ENCODE results near the gene RHO.

The RHO gene

DNA sequence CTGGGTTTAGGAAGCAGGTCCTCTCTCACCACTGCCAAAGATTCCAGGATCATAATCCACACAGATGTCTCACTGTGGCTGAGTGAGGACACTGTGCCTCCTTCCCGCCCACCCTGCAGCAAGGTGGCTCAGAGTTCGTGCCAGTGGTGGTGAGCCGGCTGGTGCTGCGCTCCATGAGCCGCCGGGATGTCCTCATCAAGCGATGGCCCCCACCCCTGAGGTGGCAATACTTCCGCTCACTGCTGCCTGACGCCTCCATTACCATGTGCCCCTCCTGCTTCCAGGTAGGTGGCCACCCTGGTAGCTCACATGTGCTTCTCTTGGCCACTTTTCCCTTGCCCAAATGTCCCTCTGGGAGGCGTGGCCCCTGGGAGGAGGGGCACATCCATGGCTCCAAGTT lies 9.0 kb upstream of the RHO start:
- Histone ChIP-seq H3K36me3 (ENCODE audit: control insufficient read depth in 2 of 2, insufficient read depth in 2 of 2, low read length in 2 of 2) (peaks cover 0 to 14% of the 10 kb centered on the region in 2 donors), H3K9me3 (ENCODE audit: control insufficient read depth in 2 of 2, low read length in 2 of 2) (no peaks in the 10 kb centered on the region), H3K9ac (ENCODE audit: low read depth in 1 of 2, low read length in 2 of 2) (no peak overlapping the region), H3K4me3 (ENCODE audit: low read length in 2 of 2) (no peak overlapping the region), H3K27ac (ENCODE audit: low read depth in 2 of 2, low read length in 2 of 2) (no peak overlapping the region), H3K27me3 (ENCODE audit: control insufficient read depth in 2 of 2, insufficient read depth in 2 of 2, low read length in 2 of 2) (no peaks in the 10 kb centered on the region), H3K4me1 (ENCODE audit: control insufficient read depth in 2 of 2, insufficient read depth in 2 of 2, low read length in 2 of 2) (no peaks in the 10 kb centered on the region)

DNA sequence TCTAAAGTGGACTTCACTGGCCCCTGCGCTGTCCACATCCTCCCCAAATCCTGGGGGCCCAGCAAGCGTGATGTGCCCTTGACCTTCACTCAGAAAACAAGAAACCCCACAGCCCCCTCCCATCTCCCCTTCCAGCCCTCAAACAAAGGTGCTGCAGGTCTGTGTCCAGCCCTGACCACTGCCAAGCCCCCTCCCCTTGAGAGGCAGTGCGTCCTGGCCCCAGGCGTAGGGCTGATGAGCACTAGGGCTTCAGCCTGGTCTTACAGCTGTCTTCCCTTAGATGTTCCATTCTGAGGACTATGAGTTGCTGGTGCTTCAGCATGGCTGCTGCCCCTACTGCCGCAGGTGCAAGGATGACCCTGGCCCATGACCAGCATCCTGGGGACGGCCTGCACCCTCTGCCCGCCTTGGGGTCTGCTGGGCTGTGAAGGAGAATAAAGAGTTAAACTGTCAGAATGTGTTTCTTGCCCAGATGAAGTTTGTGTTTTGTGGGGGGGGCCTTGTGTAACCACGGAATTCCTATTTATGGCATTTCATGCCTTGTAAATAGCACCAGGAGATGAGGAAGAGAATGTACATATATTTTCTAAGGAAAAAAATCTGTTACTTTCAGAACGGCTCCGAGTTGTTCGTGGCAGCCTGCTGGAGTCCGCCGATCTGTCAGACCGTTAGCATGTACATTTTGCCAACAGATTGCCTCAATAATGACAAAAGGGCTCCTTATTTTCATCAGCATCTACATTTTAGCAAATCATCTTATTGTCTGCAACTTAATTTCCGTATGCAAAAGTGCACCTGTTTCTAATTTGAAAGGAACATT lies 8.3 kb upstream of the RHO start:
- Histone ChIP-seq H3K36me3 (ENCODE audit: control insufficient read depth in 2 of 2, insufficient read depth in 2 of 2, low read length in 2 of 2) (peaks cover 0 to 9% of the 10 kb centered on the region in 2 donors), H3K9me3 (ENCODE audit: control insufficient read depth in 2 of 2, low read length in 2 of 2) (no peaks in the 10 kb centered on the region), H3K27me3 (ENCODE audit: control insufficient read depth in 2 of 2, insufficient read depth in 2 of 2, low read length in 2 of 2) (no peaks in the 10 kb centered on the region), H3K27ac (ENCODE audit: low read depth in 2 of 2, low read length in 2 of 2) (no peak overlapping the region), H3K4me3 (ENCODE audit: low read length in 2 of 2) (no peak overlapping the region), H3K4me1 (ENCODE audit: control insufficient read depth in 2 of 2, insufficient read depth in 2 of 2, low read length in 2 of 2) (no peaks in the 10 kb centered on the region), H3K9ac (ENCODE audit: low read depth in 1 of 2, low read length in 2 of 2) (no peak overlapping the region)

DNA sequence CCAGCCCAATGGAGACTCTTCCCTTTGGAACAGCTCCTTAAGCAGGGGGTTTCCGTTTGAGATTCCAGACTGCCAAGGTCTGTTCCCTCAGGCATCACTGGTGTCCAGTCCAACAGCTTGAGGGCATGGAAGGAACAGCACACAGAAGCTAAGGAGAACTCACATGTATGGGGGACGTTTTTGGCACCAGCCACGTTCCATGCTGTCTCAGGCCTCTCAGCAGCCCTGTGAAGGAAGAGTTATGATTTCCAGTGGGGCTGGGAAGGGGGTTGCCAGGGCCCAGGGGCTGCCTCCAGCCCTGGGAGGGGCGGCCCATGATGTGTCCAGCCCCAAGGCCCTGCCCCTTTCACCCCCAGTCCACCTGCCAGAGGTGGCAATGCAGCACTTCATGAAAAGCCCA lies 7.5 kb upstream of the RHO start:
- no peak overlapping the region for H3K9ac ChIP-seq (ENCODE audit: low read depth in 1 of 2, low read length in 2 of 2)
- H3K9me3 ChIP-seq (ENCODE audit: control insufficient read depth in 2 of 2, low read length in 2 of 2) = no peaks in the 10 kb centered on the region
- H3K36me3 ChIP-seq (ENCODE audit: control insufficient read depth in 2 of 2, insufficient read depth in 2 of 2, low read length in 2 of 2) = peaks cover 0 to 9% of the 10 kb centered on the region in 2 donors
- H3K4me3 ChIP-seq (ENCODE audit: low read length in 2 of 2) = no peak overlapping the region
- no peak overlapping the region for H3K27ac ChIP-seq (ENCODE audit: low read depth in 2 of 2, low read length in 2 of 2)
- no peaks in the 10 kb centered on the region for H3K27me3 ChIP-seq (ENCODE audit: control insufficient read depth in 2 of 2, insufficient read depth in 2 of 2, low read length in 2 of 2)
- no peaks in the 10 kb centered on the region for H3K4me1 ChIP-seq (ENCODE audit: control insufficient read depth in 2 of 2, insufficient read depth in 2 of 2, low read length in 2 of 2)

DNA sequence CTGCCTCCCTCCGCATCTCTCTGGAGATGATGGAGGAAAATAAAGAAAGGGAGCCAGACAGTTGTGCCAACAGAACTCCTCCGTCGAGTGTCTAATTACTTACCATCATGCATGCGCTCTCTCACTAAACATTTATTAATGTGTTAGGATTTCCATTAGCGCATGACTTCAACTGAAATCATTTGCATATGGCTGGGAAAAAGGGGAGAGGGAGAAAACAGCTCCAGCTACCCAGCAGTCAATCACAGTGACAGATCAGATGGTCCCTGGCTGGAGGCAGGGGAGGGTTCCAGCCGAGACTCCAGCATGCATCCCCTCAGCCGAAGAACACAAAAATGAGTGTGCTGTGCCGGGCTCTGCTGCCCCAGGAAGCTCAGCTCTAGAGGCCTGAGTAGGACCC lies 6.8 kb upstream of the RHO start:
- Histone ChIP-seq H3K36me3 (ENCODE audit: control insufficient read depth in 2 of 2, insufficient read depth in 2 of 2, low read length in 2 of 2) (peaks cover 0 to 9% of the 10 kb centered on the region in 2 donors), H3K27ac (ENCODE audit: low read depth in 2 of 2, low read length in 2 of 2) (no peak overlapping the region), H3K4me1 (ENCODE audit: control insufficient read depth in 2 of 2, insufficient read depth in 2 of 2, low read length in 2 of 2) (no peaks in the 10 kb centered on the region), H3K9me3 (ENCODE audit: control insufficient read depth in 2 of 2, low read length in 2 of 2) (no peaks in the 10 kb centered on the region), H3K9ac (ENCODE audit: low read depth in 1 of 2, low read length in 2 of 2) (no peak overlapping the region), H3K4me3 (ENCODE audit: low read length in 2 of 2) (no peak overlapping the region), H3K27me3 (ENCODE audit: control insufficient read depth in 2 of 2, insufficient read depth in 2 of 2, low read length in 2 of 2) (no peaks in the 10 kb centered on the region)

GRCh38 chr3:129522953-129523352 lies 5.5 kb upstream of the RHO start:
- H3K27me3 ChIP-seq (ENCODE audit: control insufficient read depth in 2 of 2, insufficient read depth in 2 of 2, low read length in 2 of 2) = no peaks in the 10 kb centered on the region
- H3K4me3 ChIP-seq (ENCODE audit: low read length in 2 of 2) = no peak overlapping the region
- H3K4me1 ChIP-seq (ENCODE audit: control insufficient read depth in 2 of 2, insufficient read depth in 2 of 2, low read length in 2 of 2) = no peaks in the 10 kb centered on the region
- peaks cover 0 to 3% of the 10 kb centered on the region in 2 donors for H3K36me3 ChIP-seq (ENCODE audit: control insufficient read depth in 2 of 2, insufficient read depth in 2 of 2, low read length in 2 of 2)
- H3K9me3 ChIP-seq (ENCODE audit: control insufficient read depth in 2 of 2, low read length in 2 of 2) = no peaks in the 10 kb centered on the region
- H3K9ac ChIP-seq (ENCODE audit: low read depth in 1 of 2, low read length in 2 of 2) = no peak overlapping the region
- no peak overlapping the region for H3K27ac ChIP-seq (ENCODE audit: low read depth in 2 of 2, low read length in 2 of 2)

DNA sequence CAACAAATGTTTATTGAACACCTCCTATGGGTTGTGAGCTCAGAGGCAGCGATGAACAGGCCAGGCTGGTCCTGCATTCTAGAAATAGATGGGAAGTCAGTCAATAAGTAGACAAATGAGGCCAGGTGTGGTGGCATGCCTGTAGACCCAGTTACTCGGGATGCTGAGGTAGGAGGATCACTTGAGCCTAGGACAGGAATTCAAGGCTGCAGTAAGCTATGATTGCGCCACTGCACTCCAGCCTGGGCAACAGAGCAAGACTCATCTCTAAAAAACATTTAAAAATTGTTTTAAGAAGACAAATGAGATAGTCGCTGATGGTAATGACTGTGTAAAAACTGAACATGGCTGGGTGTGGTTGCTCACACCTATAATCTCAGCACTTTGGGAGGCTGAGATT lies 4.4 kb upstream of the RHO start:
- no peaks in the 10 kb centered on the region for H3K27me3 ChIP-seq (ENCODE audit: control insufficient read depth in 2 of 2, insufficient read depth in 2 of 2, low read length in 2 of 2)
- peaks cover 0 to 2% of the 10 kb centered on the region in 2 donors for H3K36me3 ChIP-seq (ENCODE audit: control insufficient read depth in 2 of 2, insufficient read depth in 2 of 2, low read length in 2 of 2)
- no peak overlapping the region for H3K9ac ChIP-seq (ENCODE audit: low read depth in 1 of 2, low read length in 2 of 2)
- no peak overlapping the region for H3K27ac ChIP-seq (ENCODE audit: low read depth in 2 of 2, low read length in 2 of 2)
- no peaks in the 10 kb centered on the region for H3K9me3 ChIP-seq (ENCODE audit: control insufficient read depth in 2 of 2, low read length in 2 of 2)
- no peak overlapping the region for H3K4me3 ChIP-seq (ENCODE audit: low read length in 2 of 2)
- no peaks in the 10 kb centered on the region for H3K4me1 ChIP-seq (ENCODE audit: control insufficient read depth in 2 of 2, insufficient read depth in 2 of 2, low read length in 2 of 2)

GRCh38 chr3:129525341-129525968 lies 3.0 kb upstream of the RHO start:
- Histone ChIP-seq H3K4me1 (ENCODE audit: control insufficient read depth in 2 of 2, insufficient read depth in 2 of 2, low read length in 2 of 2) (no peaks in the 10 kb centered on the region), H3K27me3 (ENCODE audit: control insufficient read depth in 2 of 2, insufficient read depth in 2 of 2, low read length in 2 of 2) (peaks cover 0 to 2% of the 10 kb centered on the region in 2 donors), H3K36me3 (ENCODE audit: control insufficient read depth in 2 of 2, insufficient read depth in 2 of 2, low read length in 2 of 2) (no peaks in the 10 kb centered on the region), H3K4me3 (ENCODE audit: low read length in 2 of 2) (no peak overlapping the region), H3K9me3 (ENCODE audit: control insufficient read depth in 2 of 2, low read length in 2 of 2) (no peaks in the 10 kb centered on the region), H3K27ac (ENCODE audit: low read depth in 2 of 2, low read length in 2 of 2) (no peak overlapping the region), H3K9ac (ENCODE audit: low read depth in 1 of 2, low read length in 2 of 2) (no peak overlapping the region)

GRCh38 chr3:129526121-129526900 lies 2.1 kb upstream of the RHO start:
- Histone ChIP-seq H3K36me3 (ENCODE audit: control insufficient read depth in 2 of 2, insufficient read depth in 2 of 2, low read length in 2 of 2) (no peaks in the 10 kb centered on the region), H3K27me3 (ENCODE audit: control insufficient read depth in 2 of 2, insufficient read depth in 2 of 2, low read length in 2 of 2) (peaks cover 0 to 2% of the 10 kb centered on the region in 2 donors), H3K27ac (ENCODE audit: low read depth in 2 of 2, low read length in 2 of 2) (no peak overlapping the region), H3K9ac (ENCODE audit: low read depth in 1 of 2, low read length in 2 of 2) (no peak overlapping the region), H3K4me3 (ENCODE audit: low read length in 2 of 2) (no peak overlapping the region), H3K9me3 (ENCODE audit: control insufficient read depth in 2 of 2, low read length in 2 of 2) (no peaks in the 10 kb centered on the region), H3K4me1 (ENCODE audit: control insufficient read depth in 2 of 2, insufficient read depth in 2 of 2, low read length in 2 of 2) (no peaks in the 10 kb centered on the region)

- H3K36me3 ChIP-seq (ENCODE audit: control insufficient read depth in 2 of 2, insufficient read depth in 2 of 2, low read length in 2 of 2) = no peaks in the 10 kb centered on the region
- peaks cover 0 to 2% of the 10 kb centered on the region in 2 donors for H3K27me3 ChIP-seq (ENCODE audit: control insufficient read depth in 2 of 2, insufficient read depth in 2 of 2, low read length in 2 of 2)
- no peak overlapping the region for H3K4me3 ChIP-seq (ENCODE audit: low read length in 2 of 2)
- H3K4me1 ChIP-seq (ENCODE audit: control insufficient read depth in 2 of 2, insufficient read depth in 2 of 2, low read length in 2 of 2) = no peaks in the 10 kb centered on the region
- no peak overlapping the region for H3K27ac ChIP-seq (ENCODE audit: low read depth in 2 of 2, low read length in 2 of 2)
- no peak overlapping the region for H3K9ac ChIP-seq (ENCODE audit: low read depth in 1 of 2, low read length in 2 of 2)
- no peaks in the 10 kb centered on the region for H3K9me3 ChIP-seq (ENCODE audit: control insufficient read depth in 2 of 2, low read length in 2 of 2)
Measured at GRCh38 chr3:129527262-129527661, 1.2 kb upstream of the RHO start.
